SK-N-SH (cell line): ENCODE measurements around the gene RGS9BP. TPM values are rescaled to one million over a fixed set of nuclear protein-coding genes. Genes with fewer than 3 reads are reported as not detected.

Experiments
- CTCF ChIA-PET: fragments of 300-600, 350-600 bp; formaldehyde crosslinking; extraction: SDS; loops from one replicate; lab custom pipeline; 2021; lab: Yijun Ruan, JAX
- POLR2A ChIA-PET: fragments of 350-600 bp; sonication (Branson Sonifier 250); formaldehyde crosslinking; extraction: SDS; loops from one replicate; lab custom pipeline; 2020; ENCODE audit warnings: antibody characterized with exemption, inconsistent platforms; lab: Yijun Ruan, JAX
- DNase-seq: peaks from one replicate; pipeline ENCODE4 v3.0.0; 2012
- H2AFZ ChIP-seq: fragments of 200-600 bp; sonication (generic); 2 replicates; pipeline ENCODE4 v1.8.1; 2016; ENCODE audit warnings: antibody characterized with exemption, mild to moderate bottlenecking, low read depth
- H3F3A ChIP-seq: fragments of 200-600 bp; sonication (generic); replicated peaks from 2 replicates; pipeline ENCODE3; 2016; ENCODE audit warnings: antibody characterized with exemption, mild to moderate bottlenecking; ENCODE audit not compliant: insufficient read depth
- H3K27ac ChIP-seq, 2 experiments: fragments of 200-500 bp in 1 of 2; fragments of 200-600 bp in 1 of 2; sonication (Bioruptor generic) in 1 of 2; sonication (generic), shearing (Covaris generic) in 1 of 2; 2 replicates each; pipeline versions ENCODE4 v1.5.1 to v1.6.1; 2014 to 2016; ENCODE audit warnings: low read depth in 2 of 2, inconsistent platforms in 1 of 2, low read length in 1 of 2, mild to moderate bottlenecking in 1 of 2, mixed read lengths in 1 of 2
- H3K27me3 ChIP-seq: fragments of 200-600 bp; sonication (generic), shearing (Covaris generic); 2 replicates; pipeline ENCODE4 v1.6.1; 2016; ENCODE audit warnings: mixed run types; ENCODE audit not compliant: insufficient read depth
- H3K36me3 ChIP-seq, 2 experiments: fragments of 200-500 bp in 1 of 2; fragments of 200-600 bp in 1 of 2; sonication (Bioruptor generic) in 1 of 2; sonication (generic) in 1 of 2; replicated peaks in 1 of 2; 2 replicates each; pipeline versions ENCODE3 to v1.5.1; 2014 to 2016; ENCODE audit warnings: low read length in 1 of 2, mild to moderate bottlenecking in 1 of 2; ENCODE audit not compliant: insufficient read depth in 2 of 2, control insufficient read depth in 1 of 2
- H3K4me1 ChIP-seq, 2 experiments: fragments of 200-500 bp in 1 of 2; fragments of 200-600 bp in 1 of 2; sonication (Bioruptor generic) in 1 of 2; sonication (generic), shearing (Covaris generic) in 1 of 2; 2 replicates each; pipeline versions ENCODE4 v1.5.1 to v1.6.1; 2014 to 2016; ENCODE audit warnings: low read depth in 1 of 2, low read length in 1 of 2, mixed run types in 1 of 2; ENCODE audit not compliant: insufficient read depth in 2 of 2, control insufficient read depth in 1 of 2
- H3K4me2 ChIP-seq: fragments of 200-600 bp; sonication (generic), shearing (Covaris generic); 2 replicates; pipeline ENCODE4 v1.6.1; 2017; ENCODE audit warnings: mixed run types
- H3K4me3 ChIP-seq, 2 experiments: fragments of 200-500 bp in 1 of 2; fragments of 200-600 bp in 1 of 2; sonication (Bioruptor generic) in 1 of 2; sonication (generic), shearing (Covaris generic) in 1 of 2; 2 replicates each; pipeline versions ENCODE4 v1.5.1 to v1.8.1; 2014 to 2016; ENCODE audit warnings: low read depth in 2 of 2, inconsistent platforms in 1 of 2, low read length in 1 of 2, mild to moderate bottlenecking in 1 of 2, mixed read lengths in 1 of 2, moderate library complexity in 1 of 2
- H3K79me2 ChIP-seq: fragments of 200-600 bp; sonication (generic); 2 replicates; pipeline ENCODE4 v1.8.1; 2017; ENCODE audit warnings: mild to moderate bottlenecking; ENCODE audit not compliant: insufficient read depth
- H3K9ac ChIP-seq: fragments of 200-600 bp; sonication (generic); 2 replicates; pipeline ENCODE4 v1.6.1; 2017; ENCODE audit warnings: mixed run types
- H3K9me2 ChIP-seq: fragments of 200-600 bp; sonication (generic); 2 replicates; pipeline ENCODE4 v1.6.1; 2017; ENCODE audit warnings: mixed run types
- H3K9me3 ChIP-seq: fragments of 200-600 bp; sonication (generic); 2 replicates; pipeline ENCODE4 v1.6.1; 2017; ENCODE audit warnings: mixed run types, mild to moderate bottlenecking, moderate library complexity
- H4K20me1 ChIP-seq: fragments of 200-600 bp; sonication (generic); 2 replicates; pipeline ENCODE4 v1.6.1; 2017; ENCODE audit warnings: mild to moderate bottlenecking, mixed run types; ENCODE audit not compliant: insufficient read depth
- CHD2 ChIP-seq: fragments of 150-350 bp; IDR thresholded peaks from 2 replicates; pipeline ENCODE4 v1.6.1; 2018; ENCODE audit warnings: low read length; ENCODE audit not compliant: partially characterized antibody
- EP300 ChIP-seq, 2 experiments: IDR thresholded peaks; 2 replicates each; pipeline versions ENCODE4 v1.4.0 to v1.6.1; 2012; ENCODE audit warnings: borderline replicate concordance in 1 of 2, low read depth in 1 of 2, low read length in 1 of 2
- FOXJ3 ChIP-seq: sonication (generic); formaldehyde crosslinking; IDR thresholded peaks from 2 replicates; pipeline ENCODE4 v1.5.1; 2020; ENCODE audit warnings: mild to moderate bottlenecking, missing genetic modification reagents
- FOXM1 ChIP-seq: IDR thresholded peaks from 2 replicates; pipeline ENCODE4 v1.4.0; 2012; ENCODE audit warnings: low read depth, mild to moderate bottlenecking
- GATA2 ChIP-seq: sonication (generic); formaldehyde crosslinking; IDR thresholded peaks from 2 replicates; pipeline ENCODE4 v1.5.0; 2020; ENCODE audit warnings: mild to moderate bottlenecking, missing genetic modification reagents
- PBX3 ChIP-seq: IDR thresholded peaks from 2 replicates; pipeline ENCODE4; 2012
- POLR2AphosphoS5 ChIP-seq: IDR thresholded peaks from 2 replicates; pipeline ENCODE4 v1.6.1; 2012; ENCODE audit warnings: low read depth, low read length
- RCOR1 ChIP-seq: fragments of 150-350 bp; IDR thresholded peaks from 2 replicates; pipeline ENCODE4 v1.6.1; 2017; ENCODE audit warnings: antibody characterized with exemption, low read length
- REST ChIP-seq: IDR thresholded peaks from 2 replicates; pipeline ENCODE4 v1.6.1; 2012; ENCODE audit warnings: mild to moderate bottlenecking, low read depth, low read length, moderate library complexity
- RFX5 ChIP-seq: IDR thresholded peaks from 2 replicates; pipeline ENCODE4 v1.6.1; 2012; ENCODE audit warnings: mild to moderate bottlenecking, improper control_type of control experiment, low read length
- RXRA ChIP-seq: IDR thresholded peaks from 2 replicates; pipeline ENCODE4 v1.4.0; 2012; ENCODE audit warnings: low read depth, mild to moderate bottlenecking, borderline replicate concordance
- SIN3A ChIP-seq: IDR thresholded peaks from 2 replicates; pipeline ENCODE4 v1.6.1; 2012; ENCODE audit warnings: low read depth, mild to moderate bottlenecking, low read length, moderate library complexity, borderline replicate concordance
- TAF1 ChIP-seq: IDR thresholded peaks from 2 replicates; pipeline ENCODE4 v1.6.1; 2012; ENCODE audit warnings: low read depth, mild to moderate bottlenecking, low read length, moderate library complexity, borderline replicate concordance
- TEAD4 ChIP-seq: IDR thresholded peaks from 2 replicates; pipeline ENCODE4 v1.4.0; 2012; ENCODE audit warnings: mild to moderate bottlenecking, borderline replicate concordance; ENCODE audit not compliant: insufficient read depth
- USF2 ChIP-seq: fragments of 150-350 bp; IDR thresholded peaks from 2 replicates; pipeline ENCODE4 v1.6.1; 2017; ENCODE audit warnings: antibody characterized with exemption, low read length, low read depth, borderline replicate concordance
- YY1 ChIP-seq: IDR thresholded peaks from 2 replicates; pipeline ENCODE4 v1.4.0; 2012; ENCODE audit warnings: low read depth, mild to moderate bottlenecking
- ZBTB33 ChIP-seq: IDR thresholded peaks from 2 replicates; pipeline ENCODE4 v1.4.0; 2012; ENCODE audit warnings: low read depth, borderline replicate concordance
- WGBS: methylation state at CpG from one replicate; pipeline ENCODE4 v1.1.6; 2017; ENCODE audit warnings: low lambda C conversion rate; 5-methylcytosine and 5-hydroxymethylcytosine counted together
- polyA plus RNA-seq, 3 experiments: library from polyadenylated mRNA; depleted of rRNA; stranded (reverse); fragments of >200 nt; gene quantifications; 2 replicates each; pipeline ENCODE4 v1.2.3, GENCODE V29; 2012

RGS9BP gene
- polyA plus RNA-seq, 1 of the 3 experiments (the other 2 are of a cell fraction) = 0.18 TPM

- TF ChIP-seq PBX3 = no peak
- no peak for TF ChIP-seq TEAD4
- no peak for TF ChIP-seq RFX5
- TF ChIP-seq YY1 = no peak
- no peak for TF ChIP-seq GATA2
Observed at GRCh38 chr19:32680986-32681385, 5.3 kb downstream of the RGS9BP start (continued).

- Histone ChIP-seq H3K9me3 (no peaks in the 10 kb centered on the region), H3K79me2 (no peaks in the 10 kb centered on the region), H4K20me1 (no peaks in the 10 kb centered on the region), H3K27me3 (0 out of 2 replicates have a peak, but pooled peaks cover under 1% of the 10 kb centered on the region), H3K36me3 (no peaks in the 10 kb centered on the region), H3K27ac (no peak overlapping the region), H2AFZ (no peak overlapping the region), H3K4me1 (no peaks in the 10 kb centered on the region), H3K9me2 (no peaks in the 10 kb centered on the region)
- CTCF ChIA-PET = no interaction called here
- DNase-seq = no peak
- TF ChIP-seq ZBTB33 = no peak
- TF ChIP-seq CHD2 = no peak
- TF ChIP-seq EP300 (IDR thresholded peaks at IDR 0.05; ENCODE audit: borderline replicate concordance in 1 of 2, low read depth in 1 of 2, low read length in 1 of 2) = no peak
- no peak for TF ChIP-seq RXRA
- no peak for TF ChIP-seq PBX3
- no peak for TF ChIP-seq POLR2AphosphoS5
- TF ChIP-seq REST = no peak
- no peak for TF ChIP-seq TEAD4
- no peak for TF ChIP-seq SIN3A
- no peak for TF ChIP-seq RFX5
- TF ChIP-seq FOXM1 = no peak
- no peak for TF ChIP-seq TAF1
- no peak for TF ChIP-seq GATA2
- no peak for TF ChIP-seq USF2
- no peak for TF ChIP-seq RCOR1
- TF ChIP-seq FOXJ3 (CRISPR knock-in tag) = no peak
- TF ChIP-seq, all 33 proteins: peak for 0
- Histone ChIP-seq H3F3A (peaks cover 3% of the 10 kb centered on the region), H3K4me3 (no peak overlapping the region), H3K4me2 (no peak overlapping the region), H3K9ac (no peak overlapping the region)
- POLR2A ChIA-PET = interaction anchor here (1.0 kb wide), 1 partner anchor 9 kb away, joined by 10 read pairs; the partner anchor contains the start of gene NUDT19
- 75% methylated on average over 4 of the region's 4 CpGs for WGBS
Observed at GRCh38 chr19:32682317-32682716, 6.7 kb downstream of the RGS9BP start.
